Natural killer cell (primary cell): Measurements from ENCODE around the gene RTL1. TPM values are rescaled to one million over a fixed set of nuclear protein-coding genes. Genes with fewer than 3 reads are reported as not detected.

ENCODE experiments used
- ATAC-seq, 3 donors: fragments of 150-1000 bp in 2 of 3; fragments of 200-7000 bp in 1 of 3; cut with Tn5 transposase; 1 replicate in 1 of 3; 2 replicates in 2 of 3; pipeline ENCODE4 v1.10.0; 2021; ENCODE audit warnings: mild to moderate bottlenecking in 2 of 3, moderate library complexity in 2 of 3
- DNase-seq, 2 donors: peaks; one replicate each; pipeline versions ENCODE4 v3.0.0 to v3.0.0-alpha.2; 2013 to 2021; ENCODE audit warnings: mixed read lengths in 1 of 2
- H3K27ac ChIP-seq: one replicate; pipeline ENCODE4 v1.5.1; 2013; ENCODE audit warnings: mild to moderate bottlenecking, low read length
- H3K27me3 ChIP-seq: one replicate; pipeline ENCODE4 v1.6.1; 2013; ENCODE audit warnings: low read length; ENCODE audit not compliant: control insufficient read depth, insufficient read depth
- H3K36me3 ChIP-seq: one replicate; pipeline ENCODE4 v1.6.1; 2013; ENCODE audit warnings: low read length; ENCODE audit not compliant: control insufficient read depth, insufficient read depth
- H3K4me1 ChIP-seq: one replicate; pipeline ENCODE4 v1.6.1; 2013; ENCODE audit warnings: low read length; ENCODE audit not compliant: control insufficient read depth, insufficient read depth
- H3K4me3 ChIP-seq: one replicate; pipeline ENCODE4 v1.5.1; 2013; ENCODE audit warnings: low read length
- H3K9me3 ChIP-seq: one replicate; pipeline ENCODE4 v1.6.1; 2013; ENCODE audit warnings: low read length; ENCODE audit not compliant: control insufficient read depth, insufficient read depth
- H3K27ac Mint-ChIP-seq, 2 donors: one replicate each; pipeline ENCODE4 v1.8.0; 2022; ENCODE audit warnings: mild to moderate bottlenecking in 2 of 2, mixed read lengths in 2 of 2, moderate library complexity in 1 of 2
- H3K27me3 Mint-ChIP-seq, 2 donors: one replicate each; pipeline ENCODE4 v1.8.0; 2022; ENCODE audit warnings: low read depth in 2 of 2, mixed read lengths in 2 of 2
- H3K36me3 Mint-ChIP-seq: one replicate; pipeline ENCODE4 v1.8.0; 2022; ENCODE audit warnings: mixed read lengths
- H3K4me1 Mint-ChIP-seq, 2 donors: one replicate each; pipeline ENCODE4 v1.8.0; 2022; ENCODE audit warnings: mixed read lengths in 2 of 2
- H3K4me3 Mint-ChIP-seq: one replicate; pipeline ENCODE4 v1.8.0; 2022; ENCODE audit warnings: mild to moderate bottlenecking, moderate library complexity, mixed read lengths
- H3K9me3 Mint-ChIP-seq, 2 donors: one replicate each; pipeline ENCODE4 v1.8.0; 2022; ENCODE audit warnings: mixed read lengths in 2 of 2
- CTCF ChIP-seq: fragments of 200-600 bp; IDR thresholded peaks from one replicate; pipeline ENCODE4 v1.8.0; 2022; ENCODE audit warnings: antibody characterized with exemption
- WGBS: methylation state at CpG from one replicate; pipeline ENCODE4 v1.1.7; 2013; ENCODE audit warnings: missing lambda C conversion rate; ENCODE audit not compliant: insufficient coverage; 5-methylcytosine and 5-hydroxymethylcytosine counted together
- intact Hi-C: fragments of 100-400 bp; cut with micrococcal nuclease; formaldehyde crosslinking; loops from one replicate; pipeline ENCODE4 v1.14.2; 2022
- total RNA-seq, 4 donors: library from RNA; stranded (reverse); fragments of 120-200 nt in 1 of 4; gene quantifications; one replicate each; pipeline versions ENCODE4 v1.2.3 to v1.2.4, GENCODE V29; 2013 to 2022

RTL1 gene
- total RNA-seq, 3 donors from 2014 or later (not counting 1 experiment from before 2014, with no cell fraction given): not detected

- no peak overlapping the region for H3K27ac ChIP-seq
- no peaks in the 10 kb centered on the region for H3K9me3 ChIP-seq
- H3K4me1 ChIP-seq: no peaks in the 10 kb centered on the region
- WGBS: 66% methylated on average over 6 of the region's 6 CpGs
- Mint-ChIP-seq H3K27ac (no peak overlapping the region), H3K4me1 (no peaks in the 10 kb centered on the region), H3K27me3 (peaks cover 30% of the 10 kb centered on the region in 2 donors), H3K36me3 (no peaks in the 10 kb centered on the region), H3K4me3 (no peak overlapping the region), H3K9me3 (no peaks in the 10 kb centered on the region)
- TF ChIP-seq CTCF: no peak
- no peaks in the 10 kb centered on the region for H3K27me3 ChIP-seq
- intact Hi-C loops: no loop called here
- no peaks in the 10 kb centered on the region for H3K36me3 ChIP-seq
- no peak for ATAC-seq
- no peak for DNase-seq
- no peak overlapping the region for H3K4me3 ChIP-seq
These were observed 2.9 kb upstream of the RTL1 start for GRCh38 chr14:100906420-100906819.

- WGBS: 94% methylated on average over 12 of the region's 12 CpGs
- Mint-ChIP-seq H3K27me3 (peaks cover 37 to 38% of the 10 kb centered on the region in 2 donors), H3K4me1 (no peaks in the 10 kb centered on the region)
These were observed 1.6 kb upstream of the RTL1 start for GRCh38 chr14:100905166-100905565.

GRCh38 chr14:100904307-100905087, 975 bp upstream of the RTL1 start:
- no peak for TF ChIP-seq CTCF
- ATAC-seq (no peak), DNase-seq (no peak)
- no peaks in the 10 kb centered on the region for H3K36me3 Mint-ChIP-seq
- no peak overlapping the region for H3K27ac Mint-ChIP-seq
- no peaks in the 10 kb centered on the region for H3K36me3 ChIP-seq
- no peaks in the 10 kb centered on the region for H3K27me3 ChIP-seq
- H3K27ac ChIP-seq: no peak overlapping the region
- no peak overlapping the region for H3K4me3 ChIP-seq
- H3K9me3 Mint-ChIP-seq: no peaks in the 10 kb centered on the region
- no peaks in the 10 kb centered on the region for H3K4me1 Mint-ChIP-seq
- intact Hi-C loops: no loop called here
- no peaks in the 10 kb centered on the region for H3K4me1 ChIP-seq
- H3K27me3 Mint-ChIP-seq: peaks cover 38 to 43% of the 10 kb centered on the region in 2 donors
- WGBS: 55% methylated on average over 44 of the region's 45 CpGs
- H3K9me3 ChIP-seq: no peaks in the 10 kb centered on the region
- H3K4me3 Mint-ChIP-seq: no peak overlapping the region

More at GRCh38 chr14:100905166-100905565, 1.6 kb upstream of the RTL1 start:
- Histone ChIP-seq H3K36me3 (no peaks in the 10 kb centered on the region), H3K27ac (no peak overlapping the region), H3K9me3 (no peaks in the 10 kb centered on the region), H3K4me3 (no peak overlapping the region), H3K4me1 (no peaks in the 10 kb centered on the region), H3K27me3 (no peaks in the 10 kb centered on the region)
- H3K36me3 Mint-ChIP-seq: no peaks in the 10 kb centered on the region
- no peak for ATAC-seq
- no peak overlapping the region for H3K27ac Mint-ChIP-seq
- no peak for DNase-seq
- TF ChIP-seq CTCF: no peak
- H3K4me3 Mint-ChIP-seq: no peak overlapping the region
- intact Hi-C loops: no loop called here
- H3K9me3 Mint-ChIP-seq: no peaks in the 10 kb centered on the region

GRCh38 chr14:100903134-100903468, 421 bp downstream of the RTL1 start:
- Mint-ChIP-seq H3K4me1 (no peaks in the 10 kb centered on the region), H3K27me3 (peaks cover 44 to 55% of the 10 kb centered on the region in 2 donors), H3K36me3 (no peaks in the 10 kb centered on the region), H3K27ac (no peak overlapping the region), H3K4me3 (no peak overlapping the region), H3K9me3 (no peaks in the 10 kb centered on the region)
- no peaks in the 10 kb centered on the region for H3K36me3 ChIP-seq
- WGBS: 92% methylated on average over 7 of the region's 10 CpGs
- H3K27me3 ChIP-seq: peaks cover 5% of the 10 kb centered on the region
- no peak overlapping the region for H3K4me3 ChIP-seq
- intact Hi-C loops: no loop called here
- H3K9me3 ChIP-seq: no peaks in the 10 kb centered on the region
- DNase-seq (no peak), ATAC-seq (no peak)
- no peak for TF ChIP-seq CTCF
- H3K27ac ChIP-seq: no peak overlapping the region
- no peaks in the 10 kb centered on the region for H3K4me1 ChIP-seq
